SIG-M5 (cell line): ENCODE results near the gene CYP11A1.

Experiments used
- DNase-seq: peaks from one replicate; lab custom pipeline; 2025; lab: John Stamatoyannopoulos, UW

Gene CYP11A1

DNA sequence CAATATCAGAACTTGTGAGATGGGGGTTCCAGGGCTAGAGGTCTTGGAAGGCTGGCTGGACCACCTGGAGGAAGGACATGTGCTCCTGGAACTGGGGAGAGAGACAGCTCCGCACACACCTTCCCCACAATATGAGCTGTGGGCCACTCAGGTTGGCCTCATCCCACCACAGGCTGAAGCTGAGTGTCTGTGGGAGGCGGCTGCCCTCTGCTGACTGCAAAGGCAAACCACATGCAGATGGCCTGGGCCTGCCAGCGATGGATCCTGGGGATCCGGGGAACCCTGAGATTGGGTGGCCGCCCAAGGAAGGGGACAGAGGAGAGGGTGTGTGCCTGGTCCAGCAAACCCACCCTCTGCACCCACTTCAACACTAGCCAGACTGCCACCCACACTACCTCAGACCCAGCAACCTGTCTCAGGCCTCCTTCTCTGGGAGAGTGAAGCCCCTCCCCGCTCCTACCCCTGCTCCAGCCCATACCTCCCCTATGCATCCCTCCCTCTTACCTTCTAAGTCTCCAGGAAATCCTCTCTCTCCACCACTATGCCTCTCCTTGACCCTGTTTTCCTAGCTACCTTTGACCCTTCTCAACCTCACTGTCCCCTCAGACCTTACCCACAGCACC, 44.8 kb downstream of the CYP11A1 start:
- no peak for DNase-seq

DNA sequence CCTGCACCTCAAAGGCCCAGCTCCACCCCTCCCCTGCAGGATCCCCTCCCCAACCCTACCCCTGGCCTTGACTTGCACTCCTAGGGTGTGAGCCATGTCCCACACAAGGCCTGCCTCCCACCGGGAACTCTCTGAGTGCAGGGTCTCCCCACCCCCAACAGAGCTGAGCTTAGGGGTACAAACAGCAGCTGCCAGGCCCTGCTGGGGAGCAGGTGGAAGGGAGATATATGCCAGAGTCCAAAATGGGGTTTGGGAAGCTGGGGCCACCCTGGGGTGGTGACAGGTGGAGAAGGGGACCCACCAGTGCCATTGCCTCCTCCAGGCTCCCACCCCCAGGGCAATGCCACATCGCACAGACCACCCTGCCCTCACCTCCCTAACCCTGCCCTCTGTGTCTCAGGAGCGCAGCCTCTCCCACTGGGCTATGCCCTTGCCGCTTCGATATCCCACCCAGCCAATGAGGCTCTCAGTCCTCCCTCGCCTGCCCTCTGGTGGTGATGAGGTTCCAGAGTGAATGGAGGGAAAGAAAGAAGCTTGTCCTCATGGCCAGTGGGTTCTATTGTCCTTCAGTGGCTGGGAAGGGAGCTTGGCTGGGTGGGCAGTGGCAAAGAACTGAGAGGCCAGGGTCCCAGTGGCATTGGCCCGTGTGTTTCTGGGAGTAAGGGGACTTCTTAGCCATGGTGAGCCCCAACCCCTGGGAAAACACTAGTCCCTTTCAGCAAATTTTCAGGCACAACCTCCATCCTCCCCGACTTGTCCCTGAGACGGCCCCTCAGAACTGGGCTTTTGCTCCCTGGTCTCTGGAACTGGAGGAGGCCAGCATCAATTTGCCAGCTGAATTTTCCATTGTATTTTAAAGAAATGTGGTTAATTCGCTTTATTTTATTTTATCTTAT, 46.8 kb downstream of the CYP11A1 start:
- no peak for DNase-seq

DNA sequence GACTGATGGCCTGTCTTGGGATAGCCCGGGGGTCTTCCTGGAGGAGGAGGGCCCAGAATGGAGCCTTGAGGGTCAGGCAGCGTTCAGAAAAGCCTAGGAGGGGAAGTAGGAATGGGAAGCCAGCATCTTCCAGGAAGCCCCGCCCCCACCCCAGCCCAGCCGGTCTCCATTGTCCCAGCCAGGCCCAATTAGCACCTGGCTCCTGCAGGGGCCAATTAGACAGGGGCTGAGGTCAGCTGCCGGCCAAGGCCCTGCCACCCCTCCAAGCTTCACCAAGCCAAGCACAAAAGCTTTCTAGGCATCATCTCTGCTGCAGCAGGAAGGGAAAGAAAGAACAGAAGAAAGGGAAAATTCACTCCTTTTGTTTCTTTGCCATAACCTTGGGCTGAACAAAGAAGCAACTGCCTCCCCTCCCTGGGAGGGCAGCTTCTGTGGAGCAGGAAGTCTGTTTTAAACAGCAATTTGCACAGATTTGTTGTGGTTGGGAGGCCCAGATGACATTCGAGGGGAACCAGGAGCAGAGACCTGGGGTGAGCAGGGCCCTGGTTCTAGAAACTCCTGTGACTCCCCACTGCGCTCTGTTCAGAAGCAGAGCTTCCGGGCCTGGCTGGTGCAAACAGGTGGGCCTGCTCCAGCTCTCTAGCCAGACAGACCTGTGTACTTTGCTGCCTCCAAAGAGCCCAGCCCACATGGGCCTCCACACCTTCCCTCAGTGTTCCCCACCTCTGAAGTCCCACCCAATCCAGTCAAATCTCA, 47.7 kb downstream of the CYP11A1 start:
- no peak for DNase-seq

DNA sequence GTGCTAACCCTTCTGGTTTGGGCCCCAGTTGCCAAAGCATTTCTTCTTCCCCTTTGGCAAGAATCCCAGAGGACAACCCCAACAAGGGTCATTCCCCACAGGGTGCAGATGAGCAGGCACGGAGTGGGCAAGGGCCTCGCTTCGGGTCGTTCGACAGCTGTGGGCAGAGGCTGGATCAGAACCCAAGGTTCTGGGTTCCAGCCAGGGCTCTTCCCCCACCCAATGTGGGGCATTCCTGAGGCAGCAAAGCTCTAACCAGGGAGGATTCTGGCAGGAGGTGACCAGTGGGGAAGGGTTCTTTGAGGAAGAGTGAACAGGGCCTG, 48.3 kb downstream of the CYP11A1 start:
- DNase-seq, result no peak

DNA sequence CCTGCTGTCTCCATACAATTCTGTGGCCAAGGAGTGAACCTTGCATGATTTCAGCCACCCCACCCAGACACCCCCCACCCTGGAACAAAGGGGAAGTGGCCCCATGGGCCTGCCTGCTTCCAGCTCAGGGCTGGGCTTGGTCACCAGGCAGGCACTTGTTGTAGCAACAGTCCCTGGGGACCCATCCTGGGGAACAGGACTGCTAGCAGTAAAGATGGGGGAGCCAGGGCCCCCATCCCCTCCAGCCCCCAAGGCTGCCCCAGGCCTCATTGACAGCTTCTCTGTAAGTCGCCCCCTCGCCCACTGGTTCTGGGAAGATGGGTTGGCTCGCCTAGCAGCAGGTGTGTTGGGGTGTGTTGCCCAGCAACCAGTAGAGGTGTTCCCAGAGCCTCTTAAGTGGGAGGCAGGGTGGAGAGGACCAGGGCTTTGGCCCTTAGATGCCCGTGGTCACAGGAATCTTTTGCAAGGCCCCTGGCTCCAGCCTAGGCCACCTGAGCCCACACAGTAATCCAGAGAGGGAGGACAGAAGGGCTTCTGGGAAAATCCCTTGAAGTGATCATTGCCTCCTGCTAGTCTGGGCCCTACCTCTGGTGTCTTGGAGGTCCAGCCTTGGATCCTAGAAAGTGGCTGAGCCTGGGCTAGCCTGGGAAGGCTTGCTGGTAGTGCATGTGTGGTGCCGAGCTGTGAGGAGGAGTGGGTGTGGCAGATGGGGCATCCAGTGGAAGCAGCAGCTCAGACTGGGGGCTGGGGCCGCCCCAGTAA, 48.9 kb downstream of the CYP11A1 start:
- no peak for DNase-seq

DNA sequence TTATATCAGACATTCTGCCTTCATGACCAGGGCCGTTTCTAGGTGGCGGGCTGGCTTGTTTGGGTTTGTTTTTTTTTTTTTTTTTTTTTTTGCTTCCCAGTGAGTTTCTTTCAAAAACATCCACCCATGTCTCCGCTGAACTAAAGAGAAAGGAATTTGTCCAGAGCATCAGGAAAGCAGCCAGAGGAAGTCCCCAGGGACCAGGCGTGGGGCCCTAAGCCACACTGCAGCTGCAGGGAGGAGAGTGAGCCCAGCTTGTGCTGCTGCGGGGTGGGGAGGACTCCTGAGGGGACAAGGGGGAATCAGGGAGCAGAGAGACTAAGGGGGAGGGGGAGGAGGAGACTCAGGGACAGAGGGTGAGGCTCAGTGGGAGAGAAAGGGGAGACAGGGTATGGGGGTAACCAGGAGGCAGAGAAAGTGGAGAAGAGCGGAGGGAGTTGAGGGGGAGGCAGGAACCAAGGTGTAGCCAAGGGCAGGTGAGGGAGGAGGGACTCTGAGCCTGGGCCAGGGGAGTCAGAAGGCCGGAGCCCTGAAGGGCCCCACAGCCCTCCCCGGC, 49.5 kb downstream of the CYP11A1 start:
- DNase-seq, result no peak

DNA sequence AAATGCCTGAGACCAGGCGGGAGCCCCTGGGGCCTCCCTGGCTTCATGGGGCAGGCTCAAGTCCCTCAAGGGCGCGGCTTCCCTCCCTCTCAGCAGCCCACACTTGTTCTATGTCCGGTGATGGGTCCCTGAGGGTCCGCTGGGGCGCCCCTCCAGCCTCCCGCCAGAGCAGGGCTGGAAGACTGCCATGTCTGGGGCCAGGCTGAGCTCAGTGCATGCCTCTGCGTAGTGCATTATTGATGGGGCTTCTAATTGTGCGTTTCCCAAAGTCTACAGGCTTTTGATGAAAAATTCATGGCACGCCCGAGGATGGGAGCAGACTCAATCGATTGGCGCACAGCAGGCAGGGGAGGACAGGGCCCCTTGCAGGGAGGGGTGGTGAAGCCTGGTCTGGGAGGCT, 51.3 kb downstream of the CYP11A1 start:
- DNase-seq, result no peak

DNA sequence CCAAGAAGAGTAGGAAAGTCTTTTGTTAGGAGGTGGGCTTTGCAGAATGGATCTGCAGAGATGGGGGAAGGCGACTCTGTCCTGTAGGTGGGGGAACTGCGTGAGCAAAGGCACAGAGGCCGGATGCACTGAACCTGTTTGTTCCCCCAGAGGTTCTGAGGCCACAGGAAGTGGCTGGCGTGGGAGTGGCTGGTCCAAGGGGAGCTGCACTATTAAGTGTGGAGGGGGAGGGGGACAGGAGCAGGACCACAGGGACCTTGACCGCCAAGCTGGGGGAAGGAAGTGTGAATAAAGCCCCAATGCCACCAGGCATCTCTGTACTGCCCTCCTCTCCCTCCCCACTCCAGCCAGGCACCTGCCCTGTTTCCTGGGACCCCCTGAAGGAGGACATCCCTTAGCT, 51.8 kb downstream of the CYP11A1 start:
- no peak for DNase-seq

DNA sequence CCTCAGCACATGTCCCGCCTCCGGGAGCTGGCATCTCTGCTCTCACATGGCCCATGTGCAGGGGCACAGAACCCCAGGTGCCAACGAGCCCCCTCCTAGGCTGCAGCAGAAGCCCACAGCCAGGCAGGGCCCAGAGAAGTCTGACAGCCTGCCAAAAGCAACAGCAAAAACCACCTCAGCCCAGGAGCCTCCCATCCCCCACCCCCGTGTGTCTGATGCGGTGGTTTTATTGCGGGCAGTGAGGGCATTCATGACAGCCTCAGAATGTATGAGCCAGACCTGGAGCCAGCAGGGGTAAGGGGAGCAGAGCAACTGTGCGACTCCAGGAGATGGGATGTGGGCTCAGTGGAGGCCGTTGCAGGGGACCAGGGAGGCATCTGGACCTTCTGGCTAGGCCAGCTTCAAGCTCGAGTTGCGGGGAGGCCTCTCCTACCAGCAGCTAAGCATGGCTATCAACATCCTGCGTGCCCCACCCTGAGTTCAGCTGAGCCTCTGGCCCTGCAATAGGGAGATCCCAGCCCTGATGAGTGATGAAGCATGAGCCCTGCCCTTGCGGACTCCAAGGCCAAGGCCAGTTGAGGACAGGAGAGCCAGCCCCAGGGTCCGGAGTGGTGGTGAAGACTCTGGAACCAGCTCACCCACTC, 52.5 kb downstream of the CYP11A1 start:
- DNase-seq, result no peak

DNA sequence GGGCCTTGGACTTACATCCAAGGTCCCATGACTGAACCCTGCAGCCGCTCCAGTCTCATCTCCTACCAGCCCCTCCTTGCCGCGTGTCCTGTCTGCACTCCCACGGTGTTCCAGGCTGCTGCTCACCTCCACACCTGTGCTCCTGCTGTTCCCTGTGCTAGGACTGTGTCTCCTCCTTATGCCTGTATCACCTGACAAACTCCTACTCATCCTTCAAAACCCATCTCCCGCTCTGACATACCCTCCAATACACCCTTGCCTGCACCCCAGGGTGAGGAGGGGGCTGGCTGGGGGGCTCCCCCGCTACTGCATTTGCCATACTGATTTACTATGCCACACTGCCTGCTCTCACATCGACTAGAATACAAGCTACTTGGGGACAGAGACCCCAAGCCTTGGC, 53.6 kb downstream of the CYP11A1 start:
- DNase-seq, result no peak

DNA sequence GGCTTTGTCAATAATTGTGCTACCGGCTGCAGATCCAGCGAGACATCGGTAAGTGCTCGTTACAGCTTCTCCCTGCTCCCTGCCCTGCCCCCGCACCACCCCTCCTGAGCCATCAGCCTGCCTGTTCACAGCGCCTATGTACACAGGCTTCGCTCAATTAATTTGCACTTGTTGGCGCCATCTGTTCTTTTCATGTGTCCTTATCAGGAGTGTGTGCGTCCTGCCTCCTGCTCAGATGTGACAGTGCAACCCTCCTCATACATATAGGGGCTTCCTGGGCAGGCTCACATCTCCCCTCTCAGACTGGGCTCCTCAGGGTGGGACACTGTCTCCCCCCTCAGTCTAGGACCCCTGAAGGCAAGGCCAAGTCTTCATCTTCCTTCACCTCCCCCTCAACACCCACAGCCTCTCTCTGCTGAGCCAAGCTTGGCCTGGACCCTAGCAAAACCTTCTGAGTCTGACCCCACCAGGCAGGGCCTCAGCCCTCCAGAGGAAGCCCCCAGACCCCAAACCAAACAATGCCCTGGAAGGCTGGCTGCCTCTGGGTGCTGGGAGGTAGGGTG, 54.9 kb downstream of the CYP11A1 start:
- no peak for DNase-seq

DNA sequence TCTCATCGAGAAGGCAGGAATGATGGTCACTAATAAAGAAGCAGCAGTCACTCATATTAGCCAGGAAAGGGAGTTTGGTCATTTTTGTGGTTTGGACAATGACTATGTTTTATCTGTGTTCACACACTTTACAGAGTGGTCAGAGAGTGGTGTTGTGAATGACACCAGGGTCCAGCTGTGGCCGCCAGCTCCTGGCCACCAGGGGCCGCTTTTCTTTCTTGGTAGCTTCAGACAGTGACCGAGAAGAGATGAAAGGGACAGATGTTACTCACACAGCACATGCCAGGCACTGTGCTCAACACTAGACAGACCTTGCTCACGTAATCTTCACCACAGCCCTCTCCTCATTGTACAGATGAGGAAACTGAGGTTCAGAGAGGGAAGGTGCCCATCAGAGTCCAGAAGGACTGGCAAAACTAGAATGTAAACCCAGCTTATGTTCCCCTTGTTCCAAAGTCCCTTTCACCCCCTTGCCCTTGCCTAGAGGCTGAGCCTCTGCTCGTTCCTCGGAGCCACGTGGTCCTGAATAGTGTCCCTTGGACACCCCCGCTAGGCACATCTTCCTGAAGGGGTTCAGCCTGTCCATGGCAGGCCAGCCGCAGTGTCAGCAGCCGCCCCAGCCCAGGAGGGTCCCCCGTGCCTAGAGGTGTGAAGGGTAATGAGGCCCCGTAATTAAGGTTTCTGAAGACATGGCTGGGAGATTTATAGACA, 55.6 kb downstream of the CYP11A1 start:
- DNase-seq, result no peak

DNA sequence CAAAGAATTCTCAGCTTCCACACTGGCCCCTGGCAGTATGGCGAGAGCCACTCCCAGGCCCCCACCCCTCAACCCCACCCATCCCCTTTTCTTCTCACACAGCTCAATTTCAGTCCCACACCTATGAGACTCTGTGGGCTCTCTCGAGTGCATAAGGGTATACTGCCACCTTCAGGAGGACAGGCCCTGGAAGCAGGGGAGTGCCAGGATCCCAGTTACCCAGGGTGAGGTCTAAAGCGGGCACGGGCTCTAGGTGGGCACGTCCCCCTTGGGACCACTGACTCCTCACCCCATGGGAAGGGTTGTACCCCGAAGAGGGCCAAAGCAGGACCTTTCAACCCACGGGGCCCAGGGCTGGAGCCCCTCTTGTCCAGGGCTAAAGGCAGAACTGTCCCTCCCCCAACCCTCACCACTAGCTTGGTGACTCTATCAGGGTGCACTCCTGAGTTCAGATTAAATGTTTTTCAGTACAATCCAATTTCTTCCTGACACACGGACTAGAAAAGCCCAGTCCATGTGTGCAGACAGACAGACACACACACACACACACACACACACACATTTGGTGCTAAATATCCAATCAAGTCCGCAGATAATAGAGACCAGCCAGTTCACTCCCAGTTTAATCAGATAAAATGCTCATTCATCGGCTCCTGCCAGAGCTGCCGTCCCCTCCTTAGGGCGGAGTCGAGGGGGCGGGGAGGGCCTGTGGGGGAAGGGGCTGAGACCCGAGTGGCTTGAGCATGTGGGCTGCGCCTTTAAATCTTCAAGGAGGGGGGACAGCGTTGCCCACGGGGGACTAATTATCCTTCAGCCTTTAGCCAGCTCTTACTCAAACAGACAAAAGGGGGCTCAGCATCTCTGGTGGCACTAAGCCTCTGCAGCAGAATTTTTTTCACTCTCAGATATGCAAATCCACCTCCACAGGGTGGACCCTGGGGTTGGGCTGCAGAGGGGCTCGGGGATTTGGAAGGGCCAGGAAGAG, 59.3 kb downstream of the CYP11A1 start:
- DNase-seq, result no peak

DNA sequence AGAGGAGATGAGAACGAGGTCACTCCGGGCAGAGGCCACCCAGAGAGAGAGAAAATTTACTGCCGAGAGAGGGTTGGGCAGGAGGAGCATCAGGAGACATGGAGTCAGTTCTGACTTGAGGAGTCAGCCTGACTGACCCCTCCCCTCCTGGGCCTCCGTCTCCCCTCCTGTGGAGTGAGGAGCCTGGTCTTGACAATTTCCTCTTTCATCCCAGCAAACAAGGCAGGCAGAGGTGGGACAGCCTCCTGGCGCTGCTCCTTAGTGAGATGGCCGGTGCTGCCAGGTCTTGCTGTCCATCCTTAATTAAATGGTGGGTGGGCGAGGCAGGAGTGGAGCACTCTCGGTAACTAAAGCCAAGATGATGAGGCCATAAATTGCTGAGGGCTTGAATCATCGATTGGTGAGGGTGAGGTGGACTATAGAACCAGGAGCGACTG, 60.6 kb downstream of the CYP11A1 start:
- DNase-seq, result no peak

DNA sequence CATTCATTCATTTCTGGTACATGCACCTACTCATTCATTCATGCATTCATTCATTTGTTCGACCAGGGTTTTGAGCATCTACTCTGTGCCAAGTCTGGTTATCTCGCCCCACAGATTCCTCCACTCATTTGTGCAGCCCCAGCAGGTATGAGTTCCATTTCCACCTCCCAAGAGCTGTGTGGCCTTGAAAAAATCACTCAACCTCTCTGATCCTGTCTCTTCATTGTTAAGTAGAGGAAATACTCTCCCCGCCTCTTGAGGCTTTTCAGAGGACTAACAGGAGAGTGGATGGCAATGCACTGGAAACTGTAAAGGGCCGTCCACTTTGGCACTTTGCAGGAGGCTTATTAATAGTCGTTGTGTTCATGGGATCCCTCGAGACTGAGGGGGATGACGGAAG, 61.8 kb downstream of the CYP11A1 start:
- DNase-seq, result no peak

DNA sequence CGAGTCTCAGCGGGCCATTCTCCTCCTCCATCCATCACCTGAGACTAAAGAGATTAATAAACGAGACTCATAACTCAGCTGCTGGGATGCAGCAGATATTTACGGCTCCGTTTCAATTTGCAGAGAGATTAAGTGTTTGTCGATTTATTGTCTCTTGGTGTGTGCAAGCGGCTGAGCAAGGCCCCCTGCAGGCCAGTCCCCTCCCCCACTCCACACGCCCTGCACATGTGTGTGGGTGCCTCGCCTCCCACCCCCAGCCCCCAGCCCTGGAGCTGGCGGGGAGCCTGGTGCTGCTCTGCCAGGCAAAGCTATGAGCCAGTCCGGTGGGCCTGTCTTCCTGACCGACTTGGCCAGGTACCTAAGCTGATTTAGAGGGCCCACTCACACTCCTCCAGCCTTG, 63.0 kb downstream of the CYP11A1 start:
- DNase-seq, result no peak

DNA sequence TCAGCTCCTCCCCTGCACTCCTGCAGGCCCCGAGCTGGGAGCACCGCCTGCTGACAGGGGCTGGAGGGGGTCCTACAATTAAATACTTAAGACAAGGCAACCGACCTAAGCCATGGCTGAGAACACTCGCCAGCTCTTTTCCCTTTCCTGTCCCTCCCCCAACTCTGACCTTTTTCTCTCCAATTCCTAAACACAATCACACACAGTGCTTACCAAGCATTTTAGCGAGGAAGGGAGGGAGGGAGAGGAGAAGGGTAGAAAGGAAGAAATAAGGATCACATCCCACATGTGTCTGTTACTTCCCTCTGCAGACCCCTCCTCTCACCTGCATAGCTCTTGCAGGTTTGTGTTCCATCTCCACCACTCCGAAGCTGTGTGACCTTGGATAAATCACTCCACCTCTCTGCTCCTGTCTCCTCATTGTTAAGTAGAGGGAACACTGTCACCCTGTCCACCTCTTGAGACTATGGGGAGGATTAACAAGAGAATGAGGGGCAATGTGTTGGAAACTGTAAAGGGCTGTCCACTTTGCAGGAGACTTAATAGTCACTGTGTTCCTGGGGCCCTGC, 63.6 kb downstream of the CYP11A1 start:
- no peak for DNase-seq

DNA sequence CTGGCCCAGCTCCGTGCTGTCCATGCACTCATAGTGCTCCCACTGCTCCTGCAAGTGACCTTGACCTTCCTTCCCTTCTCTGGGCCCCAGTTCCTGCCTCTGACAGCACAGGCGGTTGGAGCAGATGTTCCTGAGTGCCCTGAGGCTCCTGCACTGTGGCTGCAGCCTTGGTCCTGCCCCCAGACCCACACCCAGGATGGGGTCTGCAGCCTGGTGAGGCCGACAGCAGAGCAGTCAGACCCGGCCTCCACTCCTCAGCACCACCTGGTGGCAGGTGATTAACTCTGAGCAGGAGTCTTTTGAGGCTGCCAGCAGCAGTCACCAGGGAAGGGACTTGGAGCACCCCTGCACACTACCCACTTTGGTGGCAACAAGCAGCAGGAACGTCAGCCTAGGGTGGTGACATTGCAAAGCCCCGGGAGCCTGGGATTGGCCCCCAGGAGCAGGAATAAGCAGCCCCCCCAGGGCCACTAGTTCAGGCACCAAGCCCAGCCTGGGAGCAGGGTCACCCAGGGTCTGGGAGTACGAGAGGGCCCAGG, 64.6 kb downstream of the CYP11A1 start:
- DNase-seq, result no peak
